Measurements from ENCODE around the gene ZNF784.
A peak's percentile ranks its signal among the peaks of the same experiment; 100 is the strongest.
"Not testable (repeated sequence)": the region's sequence is repeated elsewhere in the genome, so short reads cannot be mapped to it uniquely, and the experiment has no call there.

Gene ZNF784

DNA sequence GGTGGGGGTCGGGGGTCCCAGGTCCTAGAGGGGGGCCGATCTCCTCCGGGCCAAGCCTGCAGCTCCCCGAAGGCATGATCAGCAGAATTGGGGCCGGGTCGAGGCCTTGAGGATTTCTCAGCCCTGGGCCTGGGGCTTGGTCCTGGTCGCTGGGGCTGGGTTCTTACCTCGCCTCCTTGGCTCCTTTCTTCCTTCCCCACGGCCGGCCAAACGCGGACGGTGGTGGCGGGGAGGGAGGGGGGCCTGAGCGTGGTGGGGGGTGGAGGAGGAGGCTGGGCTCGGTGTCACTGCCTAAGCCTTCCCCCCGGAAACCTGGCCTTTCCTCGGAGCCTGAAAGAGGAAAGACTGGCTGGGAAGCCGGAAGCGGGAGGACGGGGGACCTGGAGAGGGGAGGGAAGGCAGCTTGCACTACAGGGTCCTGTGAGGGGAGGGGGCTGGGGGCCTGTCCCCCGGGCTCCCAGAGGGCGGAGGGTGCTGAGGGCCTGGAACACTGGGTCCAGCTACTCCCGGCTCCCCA is 43.7 kb downstream of the ZNF784 start, which contains the start of gene ZNF579:
ZNF579 (minus strand) TSS at position 221 of the 517 bp plus-strand sequence. CDS start 1,209 bp downstream, outside the sequence.
- peak; percentile 88 for DNase-seq

DNA sequence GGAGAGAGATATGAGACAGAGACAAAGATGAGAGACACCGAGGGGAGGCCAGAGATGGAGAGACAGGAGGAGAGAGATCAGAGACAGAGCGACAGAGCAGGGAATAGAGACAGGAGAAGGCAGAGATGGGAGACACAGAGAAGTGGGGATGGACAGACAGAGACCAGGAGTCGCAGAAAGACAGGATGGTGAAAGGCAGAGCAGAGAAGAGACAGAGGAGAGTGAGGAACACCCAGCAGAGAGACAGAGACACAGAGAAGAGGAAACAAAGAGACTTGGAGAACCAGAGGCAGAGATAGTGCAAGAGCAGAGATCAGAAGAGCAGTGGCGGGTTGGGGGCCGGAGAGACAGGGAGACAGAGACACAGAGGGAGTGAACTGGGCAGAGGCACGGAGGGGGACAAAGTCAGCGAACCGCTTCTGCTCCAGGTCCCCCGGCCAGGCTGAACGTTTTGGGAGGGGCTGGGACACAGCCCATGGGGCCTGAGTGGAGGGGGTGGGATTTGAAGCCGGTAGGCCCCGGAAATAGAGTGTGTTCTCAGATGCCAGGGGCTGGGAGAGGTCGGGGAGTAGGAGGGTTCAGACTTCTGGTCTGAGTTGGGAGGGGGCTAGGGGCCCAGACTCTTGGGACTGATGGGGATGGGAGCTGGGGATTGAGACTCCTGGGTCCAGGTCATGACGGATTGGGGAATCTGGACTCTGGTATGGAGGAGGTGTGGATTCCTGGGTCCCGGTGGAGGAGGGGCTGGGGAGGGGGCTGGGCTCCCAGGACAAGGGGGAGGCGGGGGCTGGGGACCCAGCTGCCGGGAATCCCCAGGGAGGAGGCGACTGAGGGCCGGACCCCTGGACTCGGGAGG is 44.4 kb downstream of the ZNF784 start:
- DNase-seq, result no peak

DNA sequence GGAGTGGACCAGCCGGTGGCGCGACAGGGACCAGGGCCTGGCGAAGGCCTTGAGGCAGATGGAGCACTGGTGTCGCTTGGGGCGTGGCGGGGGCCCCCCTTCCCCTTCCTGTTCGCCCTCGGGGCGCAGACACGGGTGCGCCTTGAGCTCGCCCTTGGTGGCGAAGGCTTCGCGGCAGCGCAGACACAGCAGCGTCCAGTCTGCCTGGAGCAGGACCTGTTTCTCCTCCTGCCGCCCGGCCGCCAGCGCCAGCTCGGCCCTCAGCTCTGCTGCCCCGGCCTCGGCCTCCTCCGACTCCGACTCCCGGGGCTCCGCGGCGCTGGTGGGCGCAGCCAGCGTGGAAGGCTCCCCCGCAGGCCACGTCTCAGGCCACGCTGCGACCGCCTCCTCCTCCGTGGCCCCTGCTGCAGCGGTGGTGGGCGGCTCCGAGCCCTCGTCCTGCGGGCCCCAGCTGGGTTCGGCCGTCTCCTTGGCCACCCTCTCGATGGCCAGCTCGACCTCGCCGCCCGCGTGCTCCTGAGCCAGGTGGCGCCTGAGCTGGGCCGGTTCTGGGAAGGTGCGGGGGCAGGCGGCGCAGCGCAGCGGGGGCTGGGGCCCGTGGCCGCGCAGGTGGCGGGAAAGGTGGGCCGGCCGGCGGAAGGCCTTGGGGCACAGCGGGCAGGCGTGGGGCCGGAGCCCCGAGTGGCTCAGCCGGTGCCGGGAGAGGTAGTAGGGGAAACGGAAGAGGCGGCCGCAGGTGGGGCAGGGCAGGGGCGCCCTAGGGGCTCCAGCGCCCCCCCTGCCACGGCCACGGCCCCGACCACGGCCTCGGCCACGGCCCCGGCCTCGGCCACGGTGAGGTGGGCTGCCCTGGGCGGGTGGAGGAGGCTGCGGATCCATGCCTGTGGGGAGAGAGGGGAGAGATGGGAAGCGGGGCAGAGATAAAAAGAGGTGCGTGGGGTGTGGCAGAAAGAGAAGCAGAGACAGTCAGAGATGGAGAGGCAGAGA is 45.3 kb downstream of the ZNF784 start:
- no peak for DNase-seq

DNA sequence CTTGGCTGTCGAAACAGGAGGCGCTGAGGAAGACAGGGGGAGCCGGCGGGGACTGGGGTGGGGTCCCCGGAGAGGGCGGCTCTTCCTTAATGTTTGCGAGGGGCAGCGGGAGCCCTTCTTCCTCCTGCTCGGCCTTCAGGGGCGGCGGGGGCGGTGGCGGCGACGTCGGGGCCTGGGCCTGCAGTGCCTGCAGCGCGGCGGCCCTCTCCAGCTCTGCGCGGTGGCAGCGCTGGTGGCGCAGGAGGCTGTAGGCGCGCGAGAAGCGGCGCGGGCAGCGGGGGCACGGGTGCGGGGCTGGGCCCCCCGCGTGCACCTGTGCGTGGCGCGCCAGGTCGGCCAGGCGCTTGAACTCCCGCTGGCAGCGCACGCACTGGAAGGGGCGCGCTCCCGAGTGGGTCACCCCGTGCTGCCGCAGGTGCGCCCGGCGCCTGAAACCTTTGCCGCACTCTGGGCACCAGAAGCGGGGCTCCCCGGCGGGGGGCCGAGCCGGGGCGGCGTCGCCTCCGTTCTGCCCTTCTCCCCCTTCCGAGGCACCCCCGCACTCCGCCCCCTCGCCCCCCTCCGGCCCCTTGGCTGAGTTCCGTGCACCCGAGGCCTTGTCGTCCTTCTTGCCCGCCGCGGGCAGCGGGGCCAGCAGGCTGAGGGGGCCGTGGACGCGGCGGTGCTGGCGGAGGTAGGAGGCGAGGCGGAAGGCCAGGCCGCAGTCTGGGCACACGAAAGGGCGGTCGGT is 46.2 kb downstream of the ZNF784 start:
- DNase-seq, result no peak

DNA sequence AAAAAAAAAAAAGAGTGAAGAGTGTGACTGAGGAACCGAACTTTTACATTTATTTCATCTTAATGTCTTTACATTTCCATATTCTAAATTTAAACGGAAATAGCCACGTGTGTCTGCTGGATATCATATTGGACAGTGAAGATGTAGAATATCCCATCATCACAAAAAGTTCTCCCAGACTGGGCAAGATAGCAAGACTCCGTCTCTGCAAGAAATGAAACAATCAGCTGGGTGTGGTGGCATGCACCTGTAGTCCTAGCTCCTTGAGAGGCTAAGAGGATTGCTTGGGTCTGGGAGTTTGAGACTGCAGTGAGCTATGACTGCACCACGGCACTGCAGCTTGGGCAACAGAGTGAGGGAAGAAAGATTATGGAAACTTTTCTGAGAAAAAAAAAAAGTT is 47.6 kb downstream of the ZNF784 start:
- no peak for DNase-seq

DNA sequence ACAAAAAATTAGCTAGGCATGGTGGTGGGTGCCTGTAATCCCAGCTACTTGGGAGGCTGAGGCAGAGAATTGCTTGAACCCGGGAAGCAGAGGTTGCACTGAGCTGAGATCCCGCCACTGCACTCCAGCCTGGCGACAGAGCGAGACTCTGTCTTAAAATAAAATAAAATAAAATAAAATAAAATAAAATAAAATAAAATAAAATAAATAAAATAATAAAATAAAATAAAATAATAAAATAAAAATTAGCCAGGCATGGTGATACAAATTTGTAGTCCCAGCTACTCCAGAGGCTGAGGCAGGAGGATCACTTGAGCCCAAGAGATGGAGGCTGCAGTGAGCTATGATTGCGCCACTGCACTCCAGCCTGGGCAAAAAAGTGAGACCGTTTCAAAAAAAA is 50.4 kb downstream of the ZNF784 start:
- DNase-seq, result not testable (repeated sequence)
